HepG2 (cell line): ENCODE results near the gene PKMYT1. TPM values are rescaled to one million over a fixed set of nuclear protein-coding genes. Genes with fewer than 3 reads are reported as not detected.

Source experiments
- CHD4 ChIP-seq: fragments of 200-600 bp; sonication (generic); IDR thresholded peaks from 2 replicates; pipeline ENCODE4 v1.7.0; 2017; ENCODE audit warnings: mild to moderate bottlenecking, low read length, borderline replicate concordance
- ETV5 ChIP-seq: IDR thresholded peaks from 2 replicates; pipeline ENCODE4 v1.6.1; 2018; ENCODE audit warnings: missing biosample characterization, missing genetic modification reagents, inconsistent platforms, borderline replicate concordance
- FOXP1 ChIP-seq, 2 experiments: fragments of 450-650 bp in 1 of 2; IDR thresholded peaks; 2 replicates each; pipeline ENCODE4 v1.6.1; 2017 to 2018; ENCODE audit warnings: antibody characterized with exemption in 1 of 2
- KDM4B ChIP-seq: sonication (generic); formaldehyde crosslinking; IDR thresholded peaks from 2 replicates; pipeline ENCODE4 v1.4.0; 2020; ENCODE audit warnings: missing genetic modification reagents
- KLF9 ChIP-seq: IDR thresholded peaks from 2 replicates; pipeline ENCODE4 v1.6.1; 2016; ENCODE audit warnings: low read depth
- MAF1 ChIP-seq: sonication (generic); formaldehyde crosslinking; IDR thresholded peaks from 2 replicates; pipeline ENCODE4 v1.5.0; 2020; ENCODE audit warnings: missing genetic modification reagents, borderline replicate concordance
- MTA3 ChIP-seq: sonication (generic); formaldehyde crosslinking; IDR thresholded peaks from 2 replicates; pipeline ENCODE4 v1.4.0; 2020; ENCODE audit warnings: missing genetic modification reagents
- NCOR1 ChIP-seq: fragments of 200-600 bp; sonication (generic); IDR thresholded peaks from 2 replicates; pipeline ENCODE4 v1.7.0; 2017; ENCODE audit warnings: antibody characterized with exemption, low read length, borderline replicate concordance
- ZMYM4 ChIP-seq: sonication (generic); formaldehyde crosslinking; IDR thresholded peaks from 2 replicates; pipeline ENCODE4 v1.8.1; 2023; ENCODE audit warnings: mild to moderate bottlenecking, missing genetic modification reagents
- ZNF10 ChIP-seq: sonication (generic); formaldehyde crosslinking; IDR thresholded peaks from 2 replicates; pipeline ENCODE4 v1.4.0; 2020; ENCODE audit warnings: mild to moderate bottlenecking, low read depth, missing genetic modification reagents, borderline replicate concordance
- ZNF225 ChIP-seq: sonication (generic); formaldehyde crosslinking; IDR thresholded peaks from 2 replicates; pipeline ENCODE4 v1.4.0; 2020; ENCODE audit warnings: mild to moderate bottlenecking, missing genetic modification reagents
- ZNF557 ChIP-seq: sonication (generic); formaldehyde crosslinking; IDR thresholded peaks from 2 replicates; pipeline ENCODE4 v1.4.0; 2020; ENCODE audit warnings: missing genetic modification reagents
- polyA plus RNA-seq, 8 experiments: library from polyadenylated mRNA; depleted of rRNA in 3 of 8; stranded (reverse) in 7 of 8; unstranded in 1 of 8; fragments of >200 nt; fragmentation: Illumina TruSeq in 4 of 8; extraction: Trizol in 4 of 8; gene quantifications; 2 replicates each; pipeline versions ENCODE4 v1.2.1 to v1.2.3, GENCODE V29; 2011 to 2016; ENCODE audit warnings: low read depth in 4 of 8, missing spikeins in 1 of 8, mixed read lengths in 1 of 8; ENCODE audit not compliant: insufficient read depth in 1 of 8
- total RNA-seq, 5 experiments: library from RNA; depleted of rRNA; stranded (reverse); fragments of >200 nt; fragmentation: Illumina TruSeq; extraction: Trizol; gene quantifications; 2 replicates each; pipeline ENCODE4 v1.2.3, GENCODE V29; 2016; ENCODE audit warnings: low read depth in 1 of 5
- TF ChIP-seq, protein P1 (sequence below): sonication (generic); formaldehyde crosslinking; IDR thresholded peaks from 2 replicates; pipeline ENCODE4 v1.5.1; 2020; ENCODE audit warnings: missing genetic modification reagents, mild to moderate bottlenecking, borderline replicate concordance
- TF ChIP-seq, protein P2 (sequence below): IDR thresholded peaks from 2 replicates; pipeline ENCODE4 v1.6.1; 2016
- TF ChIP-seq, protein P3 (sequence below): sonication (generic); formaldehyde crosslinking; IDR thresholded peaks from 2 replicates; pipeline ENCODE4 v1.4.0; 2020; ENCODE audit warnings: mild to moderate bottlenecking, missing genetic modification reagents
- TF ChIP-seq, protein P4 (sequence below), 2 experiments: fragments of 450-650 bp in 1 of 2; sonication (generic) in 1 of 2; formaldehyde crosslinking; IDR thresholded peaks; 2 replicates each; pipeline versions ENCODE4 v1.5.0 to v1.8.0; 2020 to 2022; ENCODE audit warnings: mild to moderate bottlenecking in 1 of 2, missing genetic modification reagents in 1 of 2
- TF ChIP-seq, protein P5 (sequence below): sonication (generic); formaldehyde crosslinking; IDR thresholded peaks from 2 replicates; pipeline ENCODE4 v1.5.0; 2020; ENCODE audit warnings: mild to moderate bottlenecking, missing genetic modification reagents
- TF ChIP-seq, protein P6 (sequence below): sonication (generic); formaldehyde crosslinking; IDR thresholded peaks from 2 replicates; pipeline ENCODE4 v1.5.0; 2020; ENCODE audit warnings: mild to moderate bottlenecking, low read depth, missing genetic modification reagents, borderline replicate concordance
- TF ChIP-seq, protein P7 (sequence below): sonication (generic); formaldehyde crosslinking; IDR thresholded peaks from 2 replicates; pipeline ENCODE4 v1.4.0; 2020; ENCODE audit warnings: missing genetic modification reagents

Gene PKMYT1
- total and polyA plus RNA-seq, 2 of the 13 experiments (the other 11 are each of a cell fraction or from before 2014, with no cell fraction given), result 7.0 to 27.8 TPM

DNA sequence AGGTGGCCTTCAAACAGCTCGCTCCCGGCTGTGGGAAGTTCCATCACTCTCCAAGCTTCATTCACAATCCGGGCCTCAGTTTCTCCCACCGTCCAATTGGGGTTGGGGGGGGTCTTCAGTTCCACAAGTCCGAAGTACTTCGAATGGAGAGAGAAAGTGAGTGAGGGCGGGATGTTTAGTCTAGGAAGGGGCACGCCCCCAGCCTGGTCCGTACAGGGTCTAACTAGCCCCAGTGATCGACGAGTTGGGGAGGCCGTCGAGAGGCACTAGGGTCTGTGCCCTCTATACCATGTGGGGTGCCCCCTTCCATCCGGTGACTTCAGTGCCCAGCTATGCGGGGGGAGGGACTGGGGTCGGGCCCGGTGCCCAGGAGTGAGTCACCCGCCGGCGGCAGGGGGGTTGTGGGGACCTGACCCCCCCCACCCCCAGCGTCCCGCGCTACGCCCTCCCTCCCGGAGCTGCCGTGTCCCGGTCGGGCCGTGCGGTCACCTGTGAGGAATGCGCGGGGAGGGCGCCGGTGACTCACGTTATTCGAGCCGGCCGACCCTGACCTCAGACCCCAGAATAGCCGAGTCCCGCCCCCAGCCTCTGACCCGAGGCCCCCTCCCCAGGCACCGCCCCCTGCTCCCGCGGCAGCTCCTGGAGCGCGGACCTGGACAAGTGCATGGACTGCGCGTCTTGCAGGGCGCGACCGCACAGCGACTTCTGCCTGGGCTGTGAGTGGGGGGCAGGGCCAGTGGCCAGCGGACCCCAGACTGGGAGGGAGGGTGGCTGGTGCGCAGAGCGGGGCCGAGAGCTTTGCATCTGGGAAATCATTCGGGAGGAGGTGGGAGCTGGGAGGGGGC, 40.6 kb upstream of the PKMYT1 start (continued):
- TF ChIP-seq, protein P1, sequence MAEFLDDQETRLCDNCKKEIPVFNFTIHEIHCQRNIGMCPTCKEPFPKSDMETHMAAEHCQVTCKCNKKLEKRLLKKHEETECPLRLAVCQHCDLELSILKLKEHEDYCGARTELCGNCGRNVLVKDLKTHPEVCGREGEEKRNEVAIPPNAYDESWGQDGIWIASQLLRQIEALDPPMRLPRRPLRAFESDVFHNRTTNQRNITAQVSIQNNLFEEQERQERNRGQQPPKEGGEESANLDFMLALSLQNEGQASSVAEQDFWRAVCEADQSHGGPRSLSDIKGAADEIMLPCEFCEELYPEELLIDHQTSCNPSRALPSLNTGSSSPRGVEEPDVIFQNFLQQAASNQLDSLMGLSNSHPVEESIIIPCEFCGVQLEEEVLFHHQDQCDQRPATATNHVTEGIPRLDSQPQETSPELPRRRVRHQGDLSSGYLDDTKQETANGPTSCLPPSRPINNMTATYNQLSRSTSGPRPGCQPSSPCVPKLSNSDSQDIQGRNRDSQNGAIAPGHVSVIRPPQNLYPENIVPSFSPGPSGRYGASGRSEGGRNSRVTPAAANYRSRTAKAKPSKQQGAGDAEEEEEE (CRISPR knock-in tag), result no peak
- TF ChIP-seq ZNF225, result no peak; the same call in 1 of the 2 replicates
- TF ChIP-seq CHD4, result no peak
- TF ChIP-seq, protein P2, sequence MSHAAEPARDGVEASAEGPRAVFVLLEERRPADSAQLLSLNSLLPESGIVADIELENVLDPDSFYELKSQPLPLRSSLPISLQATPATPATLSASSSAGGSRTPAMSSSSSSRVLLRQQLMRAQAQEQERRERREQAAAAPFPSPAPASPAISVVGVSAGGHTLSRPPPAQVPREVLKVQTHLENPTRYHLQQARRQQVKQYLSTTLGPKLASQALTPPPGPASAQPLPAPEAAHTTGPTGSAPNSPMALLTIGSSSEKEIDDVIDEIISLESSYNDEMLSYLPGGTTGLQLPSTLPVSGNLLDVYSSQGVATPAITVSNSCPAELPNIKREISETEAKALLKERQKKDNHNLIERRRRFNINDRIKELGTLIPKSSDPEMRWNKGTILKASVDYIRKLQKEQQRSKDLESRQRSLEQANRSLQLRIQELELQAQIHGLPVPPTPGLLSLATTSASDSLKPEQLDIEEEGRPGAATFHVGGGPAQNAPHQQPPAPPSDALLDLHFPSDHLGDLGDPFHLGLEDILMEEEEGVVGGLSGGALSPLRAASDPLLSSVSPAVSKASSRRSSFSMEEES (CRISPR knock-in tag), result peak; percentile 74
- no peak; the same call in 1 of the 2 replicates for TF ChIP-seq KDM4B (CRISPR knock-in tag)
- 0 out of 2 replicates have a peak, but pooled peaks have one; percentile 51 for TF ChIP-seq ZNF557 (CRISPR knock-in tag)
- TF ChIP-seq, protein P3, sequence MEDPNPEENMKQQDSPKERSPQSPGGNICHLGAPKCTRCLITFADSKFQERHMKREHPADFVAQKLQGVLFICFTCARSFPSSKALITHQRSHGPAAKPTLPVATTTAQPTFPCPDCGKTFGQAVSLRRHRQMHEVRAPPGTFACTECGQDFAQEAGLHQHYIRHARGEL (CRISPR knock-in tag), result no peak
- TF ChIP-seq ETV5, result peak; percentile 97
- TF ChIP-seq, protein P4, sequence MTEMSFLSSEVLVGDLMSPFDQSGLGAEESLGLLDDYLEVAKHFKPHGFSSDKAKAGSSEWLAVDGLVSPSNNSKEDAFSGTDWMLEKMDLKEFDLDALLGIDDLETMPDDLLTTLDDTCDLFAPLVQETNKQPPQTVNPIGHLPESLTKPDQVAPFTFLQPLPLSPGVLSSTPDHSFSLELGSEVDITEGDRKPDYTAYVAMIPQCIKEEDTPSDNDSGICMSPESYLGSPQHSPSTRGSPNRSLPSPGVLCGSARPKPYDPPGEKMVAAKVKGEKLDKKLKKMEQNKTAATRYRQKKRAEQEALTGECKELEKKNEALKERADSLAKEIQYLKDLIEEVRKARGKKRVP (CRISPR knock-in tag; IDR thresholded peaks at IDR 0.05), result peak in 1 of 2 experiments; percentile 41; a peak in 1 of 4 replicates
- TF ChIP-seq ZNF10 (CRISPR knock-in tag), result no peak
- TF ChIP-seq ZMYM4, result peak; percentile 53; the same call in 1 of the 2 replicates
- no peak for TF ChIP-seq KLF9 (CRISPR knock-in tag)
- TF ChIP-seq, protein P5, sequence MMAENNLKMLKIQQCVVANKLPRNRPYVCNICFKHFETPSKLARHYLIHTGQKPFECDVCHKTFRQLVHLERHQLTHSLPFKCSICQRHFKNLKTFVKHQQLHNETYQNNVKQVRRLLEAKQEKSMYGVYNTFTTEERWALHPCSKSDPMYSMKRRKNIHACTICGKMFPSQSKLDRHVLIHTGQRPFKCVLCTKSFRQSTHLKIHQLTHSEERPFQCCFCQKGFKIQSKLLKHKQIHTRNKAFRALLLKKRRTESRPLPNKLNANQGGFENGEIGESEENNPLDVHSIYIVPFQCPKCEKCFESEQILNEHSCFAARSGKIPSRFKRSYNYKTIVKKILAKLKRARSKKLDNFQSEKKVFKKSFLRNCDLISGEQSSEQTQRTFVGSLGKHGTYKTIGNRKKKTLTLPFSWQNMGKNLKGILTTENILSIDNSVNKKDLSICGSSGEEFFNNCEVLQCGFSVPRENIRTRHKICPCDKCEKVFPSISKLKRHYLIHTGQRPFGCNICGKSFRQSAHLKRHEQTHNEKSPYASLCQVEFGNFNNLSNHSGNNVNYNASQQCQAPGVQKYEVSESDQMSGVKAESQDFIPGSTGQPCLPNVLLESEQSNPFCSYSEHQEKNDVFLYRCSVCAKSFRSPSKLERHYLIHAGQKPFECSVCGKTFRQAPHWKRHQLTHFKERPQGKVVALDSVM (CRISPR knock-in tag), result 0 out of 2 replicates have a peak, but pooled peaks have one; percentile 2
- TF ChIP-seq, protein P6, sequence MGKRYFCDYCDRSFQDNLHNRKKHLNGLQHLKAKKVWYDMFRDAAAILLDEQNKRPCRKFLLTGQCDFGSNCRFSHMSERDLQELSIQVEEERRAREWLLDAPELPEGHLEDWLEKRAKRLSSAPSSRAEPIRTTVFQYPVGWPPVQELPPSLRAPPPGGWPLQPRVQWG, result no peak
- TF ChIP-seq, protein P7, sequence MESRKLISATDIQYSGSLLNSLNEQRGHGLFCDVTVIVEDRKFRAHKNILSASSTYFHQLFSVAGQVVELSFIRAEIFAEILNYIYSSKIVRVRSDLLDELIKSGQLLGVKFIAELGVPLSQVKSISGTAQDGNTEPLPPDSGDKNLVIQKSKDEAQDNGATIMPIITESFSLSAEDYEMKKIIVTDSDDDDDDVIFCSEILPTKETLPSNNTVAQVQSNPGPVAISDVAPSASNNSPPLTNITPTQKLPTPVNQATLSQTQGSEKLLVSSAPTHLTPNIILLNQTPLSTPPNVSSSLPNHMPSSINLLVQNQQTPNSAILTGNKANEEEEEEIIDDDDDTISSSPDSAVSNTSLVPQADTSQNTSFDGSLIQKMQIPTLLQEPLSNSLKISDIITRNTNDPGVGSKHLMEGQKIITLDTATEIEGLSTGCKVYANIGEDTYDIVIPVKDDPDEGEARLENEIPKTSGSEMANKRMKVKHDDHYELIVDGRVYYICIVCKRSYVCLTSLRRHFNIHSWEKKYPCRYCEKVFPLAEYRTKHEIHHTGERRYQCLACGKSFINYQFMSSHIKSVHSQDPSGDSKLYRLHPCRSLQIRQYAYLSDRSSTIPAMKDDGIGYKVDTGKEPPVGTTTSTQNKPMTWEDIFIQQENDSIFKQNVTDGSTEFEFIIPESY (CRISPR knock-in tag), result no peak
- TF ChIP-seq MAF1 (CRISPR knock-in tag), result no peak
- TF ChIP-seq FOXP1 (IDR thresholded peaks at IDR 0.05), result no peak
- TF ChIP-seq FOXP1 (CRISPR knock-in tag; IDR thresholded peaks at IDR 0.05), result peak; percentile 53
- TF ChIP-seq MTA3 (CRISPR knock-in tag), result no peak
- TF ChIP-seq NCOR1, result peak; percentile 57; the same call in 1 of the 2 replicates
